NT2/D1 (cell line): ENCODE data around the gene BHLHE23.

Experiments
- DNase-seq: peaks from one replicate; pipeline ENCODE4 v3.0.0-alpha.2; 2011; ENCODE audit warnings: low read depth, low spot score
- H3K27me3 ChIP-seq: 2 replicates; pipeline ENCODE4 v1.6.0; 2011; ENCODE audit warnings: mild to moderate bottlenecking; ENCODE audit not compliant: insufficient read length, insufficient read depth
- H3K36me3 ChIP-seq: 2 replicates; pipeline ENCODE4 v1.6.1; 2011; ENCODE audit warnings: mild to moderate bottlenecking, low read length, mixed read lengths; ENCODE audit not compliant: insufficient read depth, insufficient read length
- H3K4me1 ChIP-seq: 2 replicates; pipeline ENCODE4 v1.5.1; 2011; ENCODE audit not compliant: insufficient read depth, insufficient read length
- H3K4me3 ChIP-seq: 2 replicates; pipeline ENCODE4 v1.5.1; 2011; ENCODE audit warnings: low read depth; ENCODE audit not compliant: insufficient read length
- H3K9ac ChIP-seq: 2 replicates; pipeline ENCODE4 v1.6.0; 2011; ENCODE audit warnings: low read depth; ENCODE audit not compliant: insufficient read length
- H3K9me3 ChIP-seq: 2 replicates; pipeline ENCODE4 v1.5.1; 2011; ENCODE audit warnings: mild to moderate bottlenecking, low read length; ENCODE audit not compliant: insufficient read depth
- SUZ12 ChIP-seq: IDR thresholded peaks from 2 replicates; pipeline ENCODE4 v1.6.1; 2011; ENCODE audit not compliant: insufficient read length, insufficient read depth; ENCODE audit errors: extremely low read depth
- YY1 ChIP-seq: IDR thresholded peaks from 2 replicates; pipeline ENCODE4 v1.6.1; 2011; ENCODE audit not compliant: insufficient read length, insufficient read depth
- ZNF274 ChIP-seq: IDR thresholded peaks from 2 replicates; pipeline ENCODE4 v1.6.1; 2011; ENCODE audit warnings: mild to moderate bottlenecking, low read depth, low read length

BHLHE23 gene

GRCh38 chr20:63051911-63052310 lies 45.1 kb upstream of the BHLHE23 start:
- Histone ChIP-seq H3K4me1 (peaks cover 14% of the 10 kb centered on the region), H3K9me3 (peaks cover 18% of the 10 kb centered on the region; the same call in 1 of the 2 replicates), H3K9ac (no peak overlapping the region), H3K36me3 (no peaks in the 10 kb centered on the region), H3K27me3 (peaks cover 15% of the 10 kb centered on the region), H3K4me3 (no peak overlapping the region)
- no peak for TF ChIP-seq ZNF274
- TF ChIP-seq SUZ12: no peak
- TF ChIP-seq YY1: no peak
- DNase-seq: no peak

- TF ChIP-seq ZNF274: no peak
- no peak for TF ChIP-seq YY1
- no peak for TF ChIP-seq SUZ12
- Histone ChIP-seq H3K9me3 (peaks cover 18% of the 10 kb centered on the region; the same call in 1 of the 2 replicates), H3K36me3 (no peaks in the 10 kb centered on the region), H3K27me3 (peaks cover 11% of the 10 kb centered on the region), H3K4me1 (peaks cover 11% of the 10 kb centered on the region), H3K9ac (no peak overlapping the region), H3K4me3 (no peak overlapping the region)
- no peak for DNase-seq
These were observed 44.6 kb upstream of the BHLHE23 start for GRCh38 chr20:63051186-63051860.

- Histone ChIP-seq H3K9me3 (peaks cover 18% of the 10 kb centered on the region; the same call in 1 of the 2 replicates), H3K4me3 (no peak overlapping the region), H3K27me3 (peaks cover 8% of the 10 kb centered on the region), H3K9ac (no peak overlapping the region), H3K4me1 (peaks cover 4% of the 10 kb centered on the region), H3K36me3 (no peaks in the 10 kb centered on the region)
- DNase-seq: no peak
- TF ChIP-seq YY1: no peak
- no peak for TF ChIP-seq ZNF274
- no peak for TF ChIP-seq SUZ12
These were observed 43.6 kb upstream of the BHLHE23 start for GRCh38 chr20:63050406-63050805.

- no peak for DNase-seq
- no peaks in the 10 kb centered on the region for H3K36me3 ChIP-seq
These were observed 42.9 kb upstream of the BHLHE23 start for GRCh38 chr20:63049561-63050221.

GRCh38 chr20:63049191-63049518 lies 42.4 kb upstream of the BHLHE23 start:
- Histone ChIP-seq H3K36me3 (no peaks in the 10 kb centered on the region), H3K27me3 (peaks cover 3% of the 10 kb centered on the region), H3K4me1 (peaks cover 4% of the 10 kb centered on the region), H3K4me3 (no peak overlapping the region), H3K9me3 (peaks cover 18% of the 10 kb centered on the region; the same call in 1 of the 2 replicates), H3K9ac (no peak overlapping the region)
- TF ChIP-seq YY1 (no peak), ZNF274 (no peak), SUZ12 (no peak)
- DNase-seq: no peak

More at GRCh38 chr20:63049561-63050221, 42.9 kb upstream of the BHLHE23 start:
- no peak overlapping the region for H3K4me3 ChIP-seq
- H3K4me1 ChIP-seq: peaks cover 4% of the 10 kb centered on the region
- H3K27me3 ChIP-seq: peaks cover 6% of the 10 kb centered on the region
- peaks cover 18% of the 10 kb centered on the region; the same call in 1 of the 2 replicates for H3K9me3 ChIP-seq
- no peak overlapping the region for H3K9ac ChIP-seq
- TF ChIP-seq ZNF274 (no peak), SUZ12 (no peak), YY1 (no peak)

- TF ChIP-seq SUZ12 (no peak), YY1 (no peak), ZNF274 (no peak)
- no peak overlapping the region for H3K9ac ChIP-seq
- no peaks in the 10 kb centered on the region for H3K36me3 ChIP-seq
- no peak overlapping the region for H3K4me3 ChIP-seq
- peaks cover 3% of the 10 kb centered on the region for H3K27me3 ChIP-seq
- no peak for DNase-seq
- peaks cover 4% of the 10 kb centered on the region for H3K4me1 ChIP-seq
- H3K9me3 ChIP-seq: peaks cover 18% of the 10 kb centered on the region; the same call in 1 of the 2 replicates
These were observed 41.9 kb upstream of the BHLHE23 start for GRCh38 chr20:63048516-63049190.

- Histone ChIP-seq H3K36me3 (no peaks in the 10 kb centered on the region), H3K9me3 (peaks cover 18% of the 10 kb centered on the region; the same call in 1 of the 2 replicates), H3K4me1 (peaks cover 4% of the 10 kb centered on the region), H3K9ac (no peak overlapping the region), H3K4me3 (no peak overlapping the region), H3K27me3 (peaks cover 3% of the 10 kb centered on the region)
- TF ChIP-seq ZNF274 (no peak), SUZ12 (no peak), YY1 (no peak)
- no peak for DNase-seq
These were observed 41.2 kb upstream of the BHLHE23 start for GRCh38 chr20:63047946-63048345.
